Neural crest cell (in vitro differentiated cells): ENCODE data around the gene SPATA22. TPM values are rescaled to one million over a fixed set of nuclear protein-coding genes. Genes with fewer than 3 reads are reported as not detected.
"Not testable (repeated sequence)": the region's sequence is repeated elsewhere in the genome, so short reads cannot be mapped to it uniquely, and the experiment has no call there.

ENCODE experiments used
- DNase-seq: peaks from one replicate; pipeline ENCODE4 v3.0.0; 2021; ENCODE audit warnings: low read depth, mixed read lengths, low spot score
- H3K27ac Mint-ChIP-seq: one replicate; pipeline ENCODE4 v1.8.0; 2021; ENCODE audit warnings: mild to moderate bottlenecking, mixed read lengths; ENCODE audit not compliant: unreplicated experiment
- H3K27me3 Mint-ChIP-seq: 2 replicates; pipeline ENCODE4 v1.8.0; 2021; ENCODE audit warnings: low read depth, mild to moderate bottlenecking, mixed read lengths
- H3K36me3 Mint-ChIP-seq: 2 replicates; pipeline ENCODE4 v1.8.0; 2021; ENCODE audit warnings: low read depth, mild to moderate bottlenecking, mixed read lengths
- H3K4me1 Mint-ChIP-seq: 2 replicates; pipeline ENCODE4 v1.8.0; 2021; ENCODE audit warnings: mixed read lengths
- H3K4me3 Mint-ChIP-seq: one replicate; pipeline ENCODE4 v1.8.0; 2021; ENCODE audit warnings: mild to moderate bottlenecking, mixed read lengths
- H3K9me3 Mint-ChIP-seq: 2 replicates; pipeline ENCODE4 v1.8.0; 2021; ENCODE audit warnings: mixed read lengths
- CTCF ChIP-seq: fragments of 200-600 bp; sonication (generic); conservative IDR thresholded peaks from 2 replicates; pipeline ENCODE4 v1.5.0; 2021; ENCODE audit warnings: antibody characterized with exemption, mild to moderate bottlenecking
- long read RNA-seq: library from polyadenylated mRNA; unstranded; transcript quantifications from one replicate; pipeline ENCODE4 v2.0.0, GENCODE V29; 2020
- total RNA-seq: library from RNA; stranded (reverse); gene quantifications from 2 replicates; pipeline ENCODE4 v1.2.1, GENCODE V29; 2021

SPATA22 gene
- total RNA-seq: not detected in 2 replicates
- long read RNA-seq: 0 reads

GRCh38 chr17:3471599-3471998 is at the start of gene SPATA22:
Gene SPATA22, minus strand, starts transcription at chr17:3471819. Its CDS starts 2,494 bp downstream, at chr17:3469325.
- Mint-ChIP-seq H3K4me3 (no peak within 1 kb of the TSS), H3K36me3 (no peaks in the 10 kb centered on the region), H3K9me3 (peaks cover 2% of the 10 kb centered on the region), H3K4me1 (peaks cover 29% of the 10 kb centered on the region), H3K27ac (no peak within 1 kb of the TSS), H3K27me3 (no peaks in the 10 kb centered on the region)
- DNase-seq: no peak
- TF ChIP-seq CTCF: no peak

- not testable (repeated sequence) for H3K27me3 Mint-ChIP-seq, H3K36me3 Mint-ChIP-seq, DNase-seq, H3K9me3 Mint-ChIP-seq, H3K4me3 Mint-ChIP-seq, H3K27ac Mint-ChIP-seq
- H3K4me1 Mint-ChIP-seq: peaks cover 17% of the 10 kb centered on the region
Observed at GRCh38 chr17:3519472-3519871, 47.9 kb upstream of the SPATA22 start.

- H3K27me3 Mint-ChIP-seq: peaks cover 5% of the 10 kb centered on the region
- H3K36me3 Mint-ChIP-seq: peaks cover 3% of the 10 kb centered on the region
- no peak overlapping the region for H3K4me3 Mint-ChIP-seq
- TF ChIP-seq CTCF: no peak
- peak overlapping the region; percentile 51 for H3K27ac Mint-ChIP-seq
- no peak for DNase-seq
- peaks cover 50% of the 10 kb centered on the region for H3K4me1 Mint-ChIP-seq
- peaks cover 2% of the 10 kb centered on the region for H3K9me3 Mint-ChIP-seq
Observed at GRCh38 chr17:3514873-3515272, 43.3 kb upstream of the SPATA22 start.

GRCh38 chr17:3514167-3514566 is 42.5 kb upstream of the SPATA22 start:
- H3K4me3 Mint-ChIP-seq, H3K27me3 Mint-ChIP-seq, H3K9me3 Mint-ChIP-seq, H3K27ac Mint-ChIP-seq, H3K36me3 Mint-ChIP-seq, DNase-seq: not testable (repeated sequence)
- peaks cover 50% of the 10 kb centered on the region for H3K4me1 Mint-ChIP-seq

GRCh38 chr17:3513305-3514035 is 41.9 kb upstream of the SPATA22 start:
- H3K4me3 Mint-ChIP-seq: peak overlapping the region; percentile 78
- H3K27ac Mint-ChIP-seq: peak overlapping the region; percentile 92
- H3K9me3 Mint-ChIP-seq: peaks cover 4% of the 10 kb centered on the region
- peaks cover 5% of the 10 kb centered on the region for H3K27me3 Mint-ChIP-seq
- peaks cover 50% of the 10 kb centered on the region for H3K4me1 Mint-ChIP-seq
- no peak for TF ChIP-seq CTCF
- peaks cover 8% of the 10 kb centered on the region for H3K36me3 Mint-ChIP-seq
- DNase-seq: no peak

- peaks cover 2% of the 10 kb centered on the region for H3K9me3 Mint-ChIP-seq
- DNase-seq: peak; percentile 53
- no peak for TF ChIP-seq CTCF
- H3K4me1 Mint-ChIP-seq: peaks cover 50% of the 10 kb centered on the region
- peaks cover 8% of the 10 kb centered on the region for H3K36me3 Mint-ChIP-seq
- H3K27ac Mint-ChIP-seq: peak overlapping the region; percentile 92
- peaks cover 5% of the 10 kb centered on the region for H3K27me3 Mint-ChIP-seq
- H3K4me3 Mint-ChIP-seq: peak overlapping the region; percentile 78
Observed at GRCh38 chr17:3512505-3513171, 41.0 kb upstream of the SPATA22 start.
